Neutrophil (primary cell): ENCODE measurements around the gene MAGIX.

Experiments used
- H3K27ac ChIP-seq: fragments of 200-600 bp; sonication (generic); 2 replicates; pipeline ENCODE4 v1.5.1; 2016; ENCODE audit warnings: mild to moderate bottlenecking, moderate library complexity
- H3K27me3 ChIP-seq: fragments of 200-600 bp; sonication (generic); 2 replicates; pipeline ENCODE4 v1.6.0; 2016; ENCODE audit warnings: mild to moderate bottlenecking
- H3K36me3 ChIP-seq: fragments of 200-600 bp; sonication (generic); 2 replicates; pipeline ENCODE4 v1.5.1; 2017
- H3K4me1 ChIP-seq, 2 experiments: fragments of 200-600 bp in 1 of 2; sonication (generic) in 1 of 2; 1 replicate in 1 of 2; 2 replicates in 1 of 2; pipeline versions ENCODE4 v1.5.1 to v1.6.1; 2013 to 2016; ENCODE audit warnings: low read depth in 1 of 2, low read length in 1 of 2, mild to moderate bottlenecking in 1 of 2, moderate library complexity in 1 of 2; ENCODE audit not compliant: control insufficient read depth in 1 of 2, insufficient read depth in 1 of 2
- H3K4me3 ChIP-seq, 2 experiments: fragments of 200-600 bp in 1 of 2; sonication (generic) in 1 of 2; 1 replicate in 1 of 2; 2 replicates in 1 of 2; pipeline ENCODE4 v1.5.1; 2013 to 2016; ENCODE audit warnings: low read depth in 1 of 2, low read length in 1 of 2, mild to moderate bottlenecking in 1 of 2, moderate library complexity in 1 of 2
- H3K9me3 ChIP-seq: fragments of 200-600 bp; sonication (generic); 2 replicates; pipeline ENCODE4 v1.5.1; 2016
- TF ChIP-seq, protein P1 (sequence below): fragments of 200-600 bp; sonication (generic); IDR thresholded peaks from 2 replicates; pipeline ENCODE4 v1.5.1; 2016; ENCODE audit warnings: antibody characterized with exemption

The MAGIX gene

DNA sequence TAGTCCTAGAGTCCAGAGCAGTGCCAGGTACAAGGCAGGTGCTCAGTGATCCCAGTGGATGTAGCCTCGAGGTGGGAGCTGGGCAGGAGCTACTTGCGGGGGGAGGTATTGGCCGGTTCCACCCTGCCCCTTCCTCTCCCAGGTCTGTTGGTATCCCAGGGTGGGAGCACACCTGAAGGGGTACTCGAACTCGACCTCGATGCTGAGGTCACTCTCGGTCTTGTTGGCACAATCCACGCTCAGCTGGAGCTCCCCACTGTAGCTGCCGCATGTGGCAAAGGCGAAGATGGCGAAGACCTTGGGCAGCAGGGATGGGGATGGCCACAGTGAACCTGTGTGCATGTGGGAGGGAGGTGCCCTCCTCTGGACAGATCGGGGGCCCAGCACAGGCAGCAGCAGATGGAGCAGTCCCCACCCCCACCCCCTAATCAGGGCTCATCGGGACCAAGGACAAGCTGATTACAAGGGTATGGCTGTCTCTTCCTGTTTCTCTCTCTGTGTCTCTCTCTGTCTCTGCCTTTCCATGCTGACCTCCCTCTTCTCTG lies 35.1 kb downstream of the MAGIX start:
- H3K4me1 ChIP-seq: peaks cover 0 to 9% of the 10 kb centered on the region in 2 experiments

DNA sequence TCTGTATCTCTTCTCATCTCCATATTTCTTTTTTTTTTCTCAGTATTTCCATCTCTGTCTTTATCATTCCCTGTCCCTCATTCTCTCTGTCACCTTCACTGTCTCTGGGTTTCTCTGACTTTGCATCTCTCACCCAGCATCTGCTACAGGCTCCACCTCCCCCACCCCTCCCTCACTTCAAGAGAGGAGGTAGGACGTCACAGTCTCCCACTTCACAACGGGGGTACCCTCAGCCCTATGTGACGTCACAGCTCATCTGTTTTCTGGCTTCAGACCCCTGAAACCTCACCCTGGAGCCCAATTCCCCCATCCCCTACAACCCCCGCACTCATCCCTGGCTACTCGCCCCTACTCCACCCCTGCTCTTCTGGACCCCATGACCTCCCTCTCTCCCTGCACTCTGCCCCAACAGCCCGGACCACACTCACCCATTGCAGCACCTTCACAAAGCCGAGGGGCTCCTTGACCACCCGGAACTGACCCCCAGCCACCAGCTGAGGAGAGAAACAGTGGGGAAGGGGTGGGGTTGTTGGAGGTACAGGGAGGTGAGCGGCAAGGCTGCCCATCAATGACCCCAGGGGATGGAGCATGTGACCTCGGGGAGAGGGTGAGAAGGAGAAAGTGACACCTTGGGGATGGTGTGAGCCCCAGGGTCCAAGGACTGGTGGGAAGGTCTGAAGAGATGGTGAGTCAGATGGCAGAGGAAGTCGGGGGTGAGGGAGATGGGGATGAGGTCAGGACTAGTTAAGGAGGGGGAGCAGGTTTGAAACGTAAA lies 36.2 kb downstream of the MAGIX start:
- Histone ChIP-seq H3K27ac (no peak overlapping the region), H3K36me3 (no peaks in the 10 kb centered on the region), H3K9me3 (no peaks in the 10 kb centered on the region), H3K27me3 (peaks cover 29% of the 10 kb centered on the region), H3K4me1 (peaks cover 0 to 9% of the 10 kb centered on the region in 2 experiments), H3K4me3 (no peak overlapping the region)
- TF ChIP-seq, protein P1, sequence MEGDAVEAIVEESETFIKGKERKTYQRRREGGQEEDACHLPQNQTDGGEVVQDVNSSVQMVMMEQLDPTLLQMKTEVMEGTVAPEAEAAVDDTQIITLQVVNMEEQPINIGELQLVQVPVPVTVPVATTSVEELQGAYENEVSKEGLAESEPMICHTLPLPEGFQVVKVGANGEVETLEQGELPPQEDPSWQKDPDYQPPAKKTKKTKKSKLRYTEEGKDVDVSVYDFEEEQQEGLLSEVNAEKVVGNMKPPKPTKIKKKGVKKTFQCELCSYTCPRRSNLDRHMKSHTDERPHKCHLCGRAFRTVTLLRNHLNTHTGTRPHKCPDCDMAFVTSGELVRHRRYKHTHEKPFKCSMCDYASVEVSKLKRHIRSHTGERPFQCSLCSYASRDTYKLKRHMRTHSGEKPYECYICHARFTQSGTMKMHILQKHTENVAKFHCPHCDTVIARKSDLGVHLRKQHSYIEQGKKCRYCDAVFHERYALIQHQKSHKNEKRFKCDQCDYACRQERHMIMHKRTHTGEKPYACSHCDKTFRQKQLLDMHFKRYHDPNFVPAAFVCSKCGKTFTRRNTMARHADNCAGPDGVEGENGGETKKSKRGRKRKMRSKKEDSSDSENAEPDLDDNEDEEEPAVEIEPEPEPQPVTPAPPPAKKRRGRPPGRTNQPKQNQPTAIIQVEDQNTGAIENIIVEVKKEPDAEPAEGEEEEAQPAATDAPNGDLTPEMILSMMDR: no peak

More for the DNA sequence above, 35.1 kb downstream of the MAGIX start:
- TF ChIP-seq, protein P1: no peak
- Histone ChIP-seq H3K27ac (no peak overlapping the region), H3K4me3 (no peak overlapping the region), H3K36me3 (no peaks in the 10 kb centered on the region), H3K27me3 (peaks cover 29% of the 10 kb centered on the region), H3K9me3 (no peaks in the 10 kb centered on the region)

DNA sequence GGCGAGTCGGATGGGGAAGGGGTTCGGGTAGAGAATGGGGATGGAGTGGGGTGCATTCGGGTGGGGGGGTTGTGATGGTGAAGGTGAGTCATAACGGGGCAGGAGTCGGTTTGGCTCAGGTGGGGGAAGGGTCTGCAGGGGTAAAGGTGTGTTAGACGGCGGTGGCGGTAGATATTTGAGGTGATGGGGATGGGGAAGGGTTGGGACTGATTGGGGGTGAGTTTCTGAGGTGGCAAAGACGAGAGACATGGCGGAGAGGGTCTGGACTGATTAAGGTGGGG lies 36.7 kb downstream of the MAGIX start:
- no peaks in the 10 kb centered on the region for H3K36me3 ChIP-seq
- H3K4me1 ChIP-seq: peaks cover 0 to 9% of the 10 kb centered on the region in 2 experiments
- peaks cover 29% of the 10 kb centered on the region for H3K27me3 ChIP-seq
- H3K9me3 ChIP-seq: no peaks in the 10 kb centered on the region
- H3K27ac ChIP-seq: no peak overlapping the region
- TF ChIP-seq, protein P1: no peak
- H3K4me3 ChIP-seq: no peak overlapping the region

DNA sequence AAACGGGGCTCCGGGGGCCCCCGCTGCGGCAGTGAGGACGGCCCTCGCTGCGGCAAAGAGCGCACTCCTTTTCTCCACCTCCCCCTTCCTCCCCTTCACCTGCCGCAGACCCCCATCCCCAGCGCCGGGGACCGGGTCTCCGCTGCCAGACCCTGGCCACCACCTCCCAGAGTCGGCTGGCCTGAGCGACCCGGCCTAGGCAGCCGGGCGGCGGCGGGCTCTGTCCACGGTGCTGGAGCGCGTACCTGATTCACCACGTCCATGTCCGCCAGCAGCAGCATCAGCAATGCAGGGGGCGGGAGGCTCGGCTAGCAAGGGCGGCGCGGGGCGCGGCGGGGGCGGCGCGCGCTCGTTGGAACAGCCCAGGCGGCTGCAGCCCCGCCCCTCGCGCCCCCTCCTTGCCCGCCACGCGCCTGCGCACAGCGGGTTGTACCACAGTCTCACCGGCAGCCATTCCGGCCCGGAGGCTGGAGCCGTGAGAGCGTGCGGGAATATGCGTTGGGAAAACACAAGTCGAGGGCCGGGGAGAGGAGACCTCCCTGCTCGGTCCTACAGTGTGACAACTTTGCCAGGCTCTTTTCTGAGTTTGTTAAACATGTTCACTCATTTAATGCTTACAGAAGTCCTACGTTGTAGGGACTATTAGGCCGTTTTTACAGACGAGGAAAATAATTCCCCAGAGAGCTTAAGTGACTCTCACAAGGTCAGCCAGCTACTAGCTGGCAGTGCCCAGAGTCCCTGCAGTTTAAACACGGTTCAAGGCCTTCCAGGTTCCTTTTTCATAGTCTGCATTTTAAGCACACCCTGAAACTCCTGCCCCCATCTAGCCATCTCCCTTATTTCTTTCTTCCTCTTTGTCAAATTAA lies 37.6 kb downstream of the MAGIX start, which contains the start of gene SYP:
TSS of gene SYP (minus strand) at position 288 of the 866 bp plus-strand sequence. CDS start at position 281, 7 bp downstream.
- Histone ChIP-seq H3K4me3 (peak within 1 kb of the TSS; percentile 32 to 43), H3K27ac (no peak within 1 kb of the TSS), H3K36me3 (no peaks in the 10 kb centered on the region), H3K4me1 (peaks cover 0 to 9% of the 10 kb centered on the region in 2 experiments), H3K9me3 (no peaks in the 10 kb centered on the region), H3K27me3 (peaks cover 29% of the 10 kb centered on the region)
- TF ChIP-seq, protein P1: no peak

DNA sequence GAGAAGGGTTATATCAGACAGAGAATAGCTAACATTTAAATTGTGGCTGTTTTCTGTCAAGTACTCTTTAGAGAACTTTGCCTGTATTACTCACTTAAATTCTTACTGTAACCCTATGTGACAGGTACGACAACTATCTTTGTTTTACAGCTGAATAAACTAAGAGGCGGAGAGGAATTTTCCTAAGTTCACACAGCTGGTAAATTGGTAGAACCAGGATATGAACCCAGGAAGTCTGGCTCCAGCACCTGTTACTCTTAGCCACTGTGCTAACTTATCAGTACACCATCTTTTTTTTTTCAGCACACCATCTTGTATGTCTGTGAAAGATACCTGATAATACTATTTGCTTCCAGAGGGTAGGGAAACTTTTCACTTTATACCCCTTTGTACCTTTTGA lies 39.5 kb downstream of the MAGIX start:
- TF ChIP-seq, protein P1: no peak
- Histone ChIP-seq H3K9me3 (no peaks in the 10 kb centered on the region), H3K27ac (no peak overlapping the region), H3K36me3 (no peaks in the 10 kb centered on the region), H3K4me3 (no peak overlapping the region), H3K27me3 (peaks cover 29% of the 10 kb centered on the region), H3K4me1 (peaks cover 0 to 9% of the 10 kb centered on the region in 2 experiments)
